K562 (cell line): ENCODE data around the gene EPHA7.

Experiments
- ETV6 ChIP-seq, 3 experiments: fragments of 150-350 bp in 1 of 3; sonication (generic) in 1 of 3; formaldehyde crosslinking in 1 of 3; IDR thresholded peaks; 2 replicates each; pipeline versions ENCODE4 v1.6.1 to v1.8.0; 2014 to 2022; ENCODE audit warnings: borderline replicate concordance in 2 of 3, low read depth in 2 of 3, antibody characterized with exemption in 1 of 3, low read length in 1 of 3, mild to moderate bottlenecking in 1 of 3, missing genetic modification reagents in 1 of 3
- GATAD2A ChIP-seq: fragments of 450-650 bp; IDR thresholded peaks from 2 replicates; pipeline ENCODE4 v1.6.1; 2017
- HINFP ChIP-seq: fragments of 450-650 bp; conservative IDR thresholded peaks from 2 replicates; pipeline ENCODE4 v1.6.1; 2016; ENCODE audit warnings: missing genetic modification characterization, low read depth, mild to moderate bottlenecking, control low read depth, missing compliant biosample characterization
- LCOR ChIP-seq: sonication (generic); formaldehyde crosslinking; IDR thresholded peaks from 2 replicates; pipeline ENCODE4 v1.8.0; 2022; ENCODE audit warnings: mild to moderate bottlenecking, missing genetic modification reagents
- MXI1 ChIP-seq: IDR thresholded peaks from 2 replicates; pipeline ENCODE4 v1.6.1; 2011; ENCODE audit warnings: low read depth, mild to moderate bottlenecking, improper control_type of control experiment, low read length
- USF1 ChIP-seq: sonication (generic); formaldehyde crosslinking; IDR thresholded peaks from 2 replicates; pipeline ENCODE4 v1.9.0; 2022; ENCODE audit warnings: mild to moderate bottlenecking, missing genetic modification reagents
- ZBTB26 ChIP-seq: fragments of 450-650 bp; formaldehyde crosslinking; IDR thresholded peaks from 2 replicates; pipeline ENCODE4 v1.4.0; 2022; ENCODE audit warnings: missing genetic modification characterization
- ZNF121 ChIP-seq: sonication (generic); formaldehyde crosslinking; conservative IDR thresholded peaks from 2 replicates; pipeline ENCODE4 v1.8.0; 2022; ENCODE audit warnings: missing genetic modification reagents
- ZNF431 ChIP-seq: sonication (generic); formaldehyde crosslinking; IDR thresholded peaks from 2 replicates; pipeline ENCODE4 v1.8.0; 2022; ENCODE audit warnings: mild to moderate bottlenecking, missing genetic modification reagents
- TF ChIP-seq, protein P1 (sequence below), 3 experiments: IDR thresholded peaks in 2 of 3; conservative IDR thresholded peaks in 1 of 3; 2 replicates each; pipeline ENCODE4 v1.5.1; 2011 to 2012; ENCODE audit warnings: low read length in 3 of 3, mild to moderate bottlenecking in 3 of 3, control low read depth in 2 of 3, improper control_type of control experiment in 1 of 3, inconsistent platforms in 1 of 3, low read depth in 1 of 3, mixed read lengths in 1 of 3, moderate library complexity in 1 of 3; ENCODE audit not compliant: insufficient read depth in 2 of 3

DNA sequence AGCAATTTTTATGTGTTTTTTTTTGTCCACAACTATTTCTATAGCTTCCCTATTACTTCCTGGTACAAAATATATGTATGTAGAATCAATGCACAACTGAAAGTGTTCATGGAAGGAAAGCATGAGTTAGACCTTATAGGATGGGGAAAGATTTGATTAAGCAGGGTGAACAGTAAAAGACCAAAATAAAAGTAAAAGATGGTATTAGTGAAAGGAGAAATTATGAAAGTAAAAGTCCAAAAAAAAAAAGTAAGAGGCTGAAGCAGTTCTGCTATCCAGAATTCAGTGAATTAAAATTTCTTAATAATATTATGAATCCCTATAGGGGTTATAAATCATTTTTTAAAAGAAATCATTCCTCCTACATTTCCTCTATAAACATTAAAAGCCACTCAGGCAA lies 114.3 kb downstream of the EPHA7 start:
- TF ChIP-seq ETV6 (IDR thresholded peaks at IDR 0.05; ENCODE audit: borderline replicate concordance in 1 of 2, low read depth in 2 of 2, low read length in 1 of 2) (no peak), ETV6 (CRISPR knock-in tag; IDR thresholded peaks at IDR 0.05; ENCODE audit: borderline replicate concordance) (no peak), HINFP (tag) (no peak), ZBTB26 (no peak), GATAD2A (no peak), MXI1 (no peak), USF1 (CRISPR knock-in tag) (no peak), LCOR (CRISPR knock-in tag) (no peak), ZNF431 (CRISPR knock-in tag) (no peak), ZNF121 (CRISPR knock-in tag) (no peak)
- TF ChIP-seq, protein P1, sequence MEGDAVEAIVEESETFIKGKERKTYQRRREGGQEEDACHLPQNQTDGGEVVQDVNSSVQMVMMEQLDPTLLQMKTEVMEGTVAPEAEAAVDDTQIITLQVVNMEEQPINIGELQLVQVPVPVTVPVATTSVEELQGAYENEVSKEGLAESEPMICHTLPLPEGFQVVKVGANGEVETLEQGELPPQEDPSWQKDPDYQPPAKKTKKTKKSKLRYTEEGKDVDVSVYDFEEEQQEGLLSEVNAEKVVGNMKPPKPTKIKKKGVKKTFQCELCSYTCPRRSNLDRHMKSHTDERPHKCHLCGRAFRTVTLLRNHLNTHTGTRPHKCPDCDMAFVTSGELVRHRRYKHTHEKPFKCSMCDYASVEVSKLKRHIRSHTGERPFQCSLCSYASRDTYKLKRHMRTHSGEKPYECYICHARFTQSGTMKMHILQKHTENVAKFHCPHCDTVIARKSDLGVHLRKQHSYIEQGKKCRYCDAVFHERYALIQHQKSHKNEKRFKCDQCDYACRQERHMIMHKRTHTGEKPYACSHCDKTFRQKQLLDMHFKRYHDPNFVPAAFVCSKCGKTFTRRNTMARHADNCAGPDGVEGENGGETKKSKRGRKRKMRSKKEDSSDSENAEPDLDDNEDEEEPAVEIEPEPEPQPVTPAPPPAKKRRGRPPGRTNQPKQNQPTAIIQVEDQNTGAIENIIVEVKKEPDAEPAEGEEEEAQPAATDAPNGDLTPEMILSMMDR (IDR thresholded peaks at IDR 0.05 in 2 of 3, conservative IDR thresholded peaks at IDR 0.05 in 1 of 3; ENCODE audit: insufficient read depth in 2 of 3, low read depth in 1 of 3, low read length in 3 of 3): no peak
